Rectal smooth muscle tissue (tissue), 1 donor: ENCODE data around the gene ADAT3.

ENCODE experiments used
- H3K27ac ChIP-seq: one replicate; pipeline ENCODE4 v1.7.0; 2013; ENCODE audit warnings: low read depth, low read length, inconsistent platforms
- H3K27me3 ChIP-seq: one replicate; pipeline ENCODE4 v1.7.0; 2013; ENCODE audit warnings: low read length; ENCODE audit not compliant: control insufficient read depth, insufficient read depth
- H3K36me3 ChIP-seq: one replicate; pipeline ENCODE4 v1.7.0; 2013; ENCODE audit warnings: low read length; ENCODE audit not compliant: control insufficient read depth, insufficient read depth
- H3K4me1 ChIP-seq: one replicate; pipeline ENCODE4 v1.7.0; 2013; ENCODE audit warnings: low read length; ENCODE audit not compliant: control insufficient read depth, insufficient read depth
- H3K4me3 ChIP-seq: one replicate; pipeline ENCODE4 v1.7.0; 2013; ENCODE audit warnings: low read length
- H3K9ac ChIP-seq: one replicate; pipeline ENCODE4 v1.7.0; 2013; ENCODE audit warnings: low read length

The ADAT3 gene

GRCh38 chr19:1905110-1905862, at the start of gene ADAT3, which contains the start of gene SCAMP4:
Gene ADAT3, plus strand, starts transcription at chr19:1905399. Its CDS starts 6,649 bp downstream, at chr19:1912048.
Gene SCAMP4, plus strand, starts transcription at chr19:1905399. Its CDS starts 9,621 bp downstream, at chr19:1915020.
- Histone ChIP-seq H3K27ac (peak within 1 kb of the TSS; percentile 87), H3K9ac (peak within 1 kb of the TSS; percentile 47), H3K4me1 (no peaks in the 10 kb centered on the region), H3K4me3 (peak within 1 kb of the TSS; percentile 85), H3K36me3 (no peaks in the 10 kb centered on the region), H3K27me3 (no peaks in the 10 kb centered on the region)

- H3K9ac ChIP-seq, result peak overlapping the region; percentile 80
- no peaks in the 10 kb centered on the region for H3K36me3 ChIP-seq
- H3K4me3 ChIP-seq, result peak overlapping the region; percentile 69
- H3K4me1 ChIP-seq, result peaks cover 18% of the 10 kb centered on the region
- no peaks in the 10 kb centered on the region for H3K27me3 ChIP-seq
- H3K27ac ChIP-seq, result peak overlapping the region; percentile 73
These were observed 49.4 kb upstream of the ADAT3 start for GRCh38 chr19:1855828-1856255.

- Histone ChIP-seq H3K27ac (peak overlapping the region; percentile 73), H3K36me3 (no peaks in the 10 kb centered on the region), H3K9ac (peak overlapping the region; percentile 80), H3K4me3 (peak overlapping the region; percentile 69), H3K4me1 (peaks cover 18% of the 10 kb centered on the region), H3K27me3 (no peaks in the 10 kb centered on the region)
These were observed 48.9 kb upstream of the ADAT3 start for GRCh38 chr19:1856345-1856697.

GRCh38 chr19:1856698-1857603, 48.2 kb upstream of the ADAT3 start:
- Histone ChIP-seq H3K27ac (peak overlapping the region; percentile 73), H3K36me3 (no peaks in the 10 kb centered on the region), H3K27me3 (no peaks in the 10 kb centered on the region), H3K4me3 (peak overlapping the region; percentile 69), H3K9ac (peak overlapping the region; percentile 80), H3K4me1 (peaks cover 18% of the 10 kb centered on the region)

GRCh38 chr19:1857648-1858326, 47.4 kb upstream of the ADAT3 start:
- Histone ChIP-seq H3K27ac (peak overlapping the region; percentile 73), H3K27me3 (no peaks in the 10 kb centered on the region), H3K36me3 (no peaks in the 10 kb centered on the region), H3K9ac (no peak overlapping the region), H3K4me1 (peaks cover 18% of the 10 kb centered on the region), H3K4me3 (no peak overlapping the region)

GRCh38 chr19:1858412-1859081, 46.7 kb upstream of the ADAT3 start:
- Histone ChIP-seq H3K27me3 (no peaks in the 10 kb centered on the region), H3K27ac (peak overlapping the region; percentile 73), H3K4me3 (no peak overlapping the region), H3K36me3 (no peaks in the 10 kb centered on the region), H3K4me1 (peaks cover 16% of the 10 kb centered on the region), H3K9ac (no peak overlapping the region)

- peak overlapping the region; percentile 42 for H3K27ac ChIP-seq
- peak overlapping the region; percentile 11 for H3K9ac ChIP-seq
- H3K36me3 ChIP-seq, result no peaks in the 10 kb centered on the region
- no peaks in the 10 kb centered on the region for H3K27me3 ChIP-seq
- H3K4me1 ChIP-seq, result peaks cover 15% of the 10 kb centered on the region
- peak overlapping the region; percentile 51 for H3K4me3 ChIP-seq
These were observed 45.8 kb upstream of the ADAT3 start for GRCh38 chr19:1859331-1859781.

- Histone ChIP-seq H3K4me3 (peak overlapping the region; percentile 42), H3K27me3 (no peaks in the 10 kb centered on the region), H3K27ac (peak overlapping the region; percentile 42), H3K36me3 (no peaks in the 10 kb centered on the region), H3K9ac (no peak overlapping the region), H3K4me1 (peaks cover 12% of the 10 kb centered on the region)
These were observed 45.0 kb upstream of the ADAT3 start for GRCh38 chr19:1860042-1860775.

- peaks cover 11% of the 10 kb centered on the region for H3K4me1 ChIP-seq
- no peaks in the 10 kb centered on the region for H3K36me3 ChIP-seq
- H3K27ac ChIP-seq, result peak overlapping the region; percentile 32
- H3K4me3 ChIP-seq, result peak overlapping the region; percentile 71
- H3K9ac ChIP-seq, result no peak overlapping the region
- H3K27me3 ChIP-seq, result no peaks in the 10 kb centered on the region
These were observed 44.2 kb upstream of the ADAT3 start for GRCh38 chr19:1860821-1861598.

- Histone ChIP-seq H3K27me3 (no peaks in the 10 kb centered on the region), H3K4me1 (peaks cover 9% of the 10 kb centered on the region), H3K27ac (peak overlapping the region; percentile 45), H3K9ac (no peak overlapping the region), H3K36me3 (no peaks in the 10 kb centered on the region), H3K4me3 (peak overlapping the region; percentile 71)
These were observed 43.6 kb upstream of the ADAT3 start for GRCh38 chr19:1861599-1862031.

- Histone ChIP-seq H3K4me1 (peaks cover 9% of the 10 kb centered on the region), H3K4me3 (peak overlapping the region; percentile 71), H3K9ac (peak overlapping the region; percentile 68), H3K27me3 (no peaks in the 10 kb centered on the region), H3K36me3 (no peaks in the 10 kb centered on the region), H3K27ac (peak overlapping the region; percentile 45)
These were observed 43.2 kb upstream of the ADAT3 start for GRCh38 chr19:1862068-1862423.
